Measurements from ENCODE around the gene SMARCD1.

The SMARCD1 gene

DNA sequence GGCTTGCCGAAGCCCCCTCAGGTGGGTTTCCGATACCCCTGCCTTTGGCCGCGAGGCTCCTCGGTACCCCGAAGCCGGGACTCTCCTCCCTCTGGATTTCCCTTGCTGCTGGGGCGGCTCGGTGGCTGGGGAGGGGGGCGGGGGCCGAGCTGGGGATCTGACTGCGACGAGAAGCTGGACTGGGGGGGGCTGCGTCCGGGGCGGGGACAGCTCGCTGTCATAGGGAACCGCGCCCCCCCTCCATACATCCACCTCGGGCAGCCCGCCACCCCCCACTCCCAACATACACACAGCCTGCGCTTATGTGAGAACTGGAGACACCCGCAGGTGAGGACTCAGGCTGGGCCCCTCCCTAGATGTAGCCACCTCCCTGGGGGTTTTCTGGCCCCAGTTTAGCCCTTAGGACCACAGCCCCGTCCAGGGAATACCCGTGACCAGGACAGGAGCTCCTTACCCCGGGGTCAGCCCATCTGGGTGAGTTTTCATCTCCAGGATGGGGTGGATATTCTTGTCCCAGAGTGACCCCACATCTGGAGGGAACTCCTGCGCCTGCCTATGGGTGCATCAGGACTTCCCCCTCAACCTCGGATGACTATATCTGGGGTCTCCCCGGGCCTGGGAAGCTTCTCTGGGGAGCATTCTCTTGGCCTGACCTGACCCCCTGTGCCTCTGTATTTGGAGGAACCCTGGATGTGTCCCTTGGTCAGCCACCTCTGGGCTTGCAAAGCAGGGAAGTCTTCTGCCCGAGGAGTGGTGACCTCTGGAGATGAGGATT is 27.1 kb upstream of the SMARCD1 start:
- no peak for DNase-seq

GRCh38 chr12:50058743-50059312 is 26.3 kb upstream of the SMARCD1 start:
- no peak for DNase-seq

- DNase-seq: peak; percentile 41
Observed at GRCh38 chr12:50059440-50060119, 25.6 kb upstream of the SMARCD1 start.

DNA sequence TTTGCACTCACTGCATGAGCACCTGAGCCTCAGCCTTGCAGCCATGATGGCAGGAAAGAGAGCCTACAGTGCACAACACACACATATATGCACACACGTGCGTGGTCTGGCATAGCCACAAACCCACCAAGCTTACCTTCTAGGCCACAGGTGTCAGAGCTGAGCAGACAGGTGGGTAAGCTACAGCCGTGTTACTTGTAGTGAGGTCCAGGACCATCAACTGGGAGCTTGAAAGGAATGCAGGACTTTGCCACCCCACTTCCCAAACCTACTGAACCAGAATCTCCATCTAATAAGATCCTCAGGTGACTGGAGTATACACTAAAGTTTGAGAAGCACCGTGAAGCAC is 25.0 kb upstream of the SMARCD1 start:
- no peak for DNase-seq

GRCh38 chr12:50061171-50061570 is 24.0 kb upstream of the SMARCD1 start:
- no peak for DNase-seq

- peak; percentile 52 for DNase-seq
Observed at GRCh38 chr12:50061946-50062686, 23.0 kb upstream of the SMARCD1 start.

DNA sequence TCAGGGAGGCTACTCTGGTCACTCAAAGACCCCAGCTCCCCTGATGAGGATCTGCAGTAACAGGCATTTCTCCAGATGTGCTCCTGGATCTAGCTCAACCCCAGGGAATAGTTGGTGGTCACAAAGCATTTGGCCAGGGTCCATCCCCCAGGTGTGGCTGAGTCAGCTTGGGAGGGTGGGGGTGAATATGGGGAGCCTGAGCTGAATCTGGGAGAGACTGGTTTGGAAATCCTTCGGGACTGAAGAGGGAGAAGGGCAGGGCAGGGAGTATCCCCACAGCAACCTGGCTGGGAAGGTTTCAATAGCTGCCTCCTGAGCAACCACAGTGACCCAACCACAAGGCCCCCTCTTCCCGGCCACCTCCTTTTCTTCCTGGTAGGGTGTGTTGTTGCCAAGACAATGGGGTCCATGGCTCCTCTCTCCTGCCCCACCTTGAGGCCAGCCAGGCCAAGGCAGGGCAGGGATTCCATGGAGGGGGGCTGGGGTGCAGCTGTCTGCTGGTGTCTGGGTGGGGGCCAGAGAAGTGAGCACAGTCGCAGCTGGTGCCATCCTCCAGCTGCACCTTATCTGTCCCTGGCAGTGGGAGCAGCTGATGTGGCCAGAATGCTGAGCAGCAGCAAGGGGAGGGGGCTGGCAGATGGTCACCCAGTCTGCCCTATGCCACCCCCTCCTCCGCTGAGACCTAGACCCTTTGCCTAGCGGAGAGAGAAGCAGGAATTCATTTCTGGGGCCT is 22.2 kb upstream of the SMARCD1 start:
- DNase-seq: peak; percentile 36

GRCh38 chr12:50065726-50066310 is 19.3 kb upstream of the SMARCD1 start:
- DNase-seq: peak; percentile 34

- DNase-seq: peak; percentile 92
Observed at GRCh38 chr12:50066402-50066801, 18.7 kb upstream of the SMARCD1 start.

GRCh38 chr12:50069069-50069468 is 16.1 kb upstream of the SMARCD1 start:
- DNase-seq: no peak

- no peak for DNase-seq
Observed at GRCh38 chr12:50069539-50069938, 15.6 kb upstream of the SMARCD1 start.

DNA sequence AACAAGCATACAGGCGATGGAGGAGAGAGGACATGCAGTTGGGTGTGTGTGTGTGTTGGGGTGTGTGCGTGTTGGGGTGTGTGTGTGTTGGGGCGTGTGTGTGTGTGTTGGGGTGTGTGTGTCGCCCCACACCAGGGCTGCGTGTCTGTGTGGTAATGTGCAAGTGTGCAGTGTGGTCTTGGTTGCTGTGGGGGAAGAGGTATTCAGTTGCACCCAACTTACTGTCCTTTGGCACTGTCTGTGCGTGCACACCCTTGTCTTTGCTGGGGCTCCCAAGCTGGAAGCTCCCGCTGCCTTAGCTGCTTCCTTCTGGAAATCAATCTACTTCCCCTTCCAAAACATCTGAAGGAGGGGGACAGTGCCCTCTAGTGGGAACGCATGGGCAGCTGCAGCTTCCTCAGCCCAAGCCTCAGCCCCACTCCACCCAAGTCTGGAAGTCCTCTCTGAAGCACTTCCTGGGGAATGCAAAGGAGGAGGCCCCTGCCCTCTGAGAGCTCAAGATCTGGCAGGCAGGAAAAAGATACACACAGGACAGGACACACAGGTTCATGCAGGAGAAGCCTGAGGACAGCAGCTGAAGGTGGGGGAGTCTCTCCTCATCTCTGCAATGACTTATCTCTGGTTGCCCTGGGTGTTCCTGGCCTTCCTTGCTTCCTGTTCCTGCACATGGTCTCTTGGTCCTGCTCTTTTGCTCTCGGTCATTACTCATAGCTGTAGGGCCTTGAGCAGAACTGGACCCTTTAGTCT is 14.7 kb upstream of the SMARCD1 start:
- peak; percentile 78 for DNase-seq

DNA sequence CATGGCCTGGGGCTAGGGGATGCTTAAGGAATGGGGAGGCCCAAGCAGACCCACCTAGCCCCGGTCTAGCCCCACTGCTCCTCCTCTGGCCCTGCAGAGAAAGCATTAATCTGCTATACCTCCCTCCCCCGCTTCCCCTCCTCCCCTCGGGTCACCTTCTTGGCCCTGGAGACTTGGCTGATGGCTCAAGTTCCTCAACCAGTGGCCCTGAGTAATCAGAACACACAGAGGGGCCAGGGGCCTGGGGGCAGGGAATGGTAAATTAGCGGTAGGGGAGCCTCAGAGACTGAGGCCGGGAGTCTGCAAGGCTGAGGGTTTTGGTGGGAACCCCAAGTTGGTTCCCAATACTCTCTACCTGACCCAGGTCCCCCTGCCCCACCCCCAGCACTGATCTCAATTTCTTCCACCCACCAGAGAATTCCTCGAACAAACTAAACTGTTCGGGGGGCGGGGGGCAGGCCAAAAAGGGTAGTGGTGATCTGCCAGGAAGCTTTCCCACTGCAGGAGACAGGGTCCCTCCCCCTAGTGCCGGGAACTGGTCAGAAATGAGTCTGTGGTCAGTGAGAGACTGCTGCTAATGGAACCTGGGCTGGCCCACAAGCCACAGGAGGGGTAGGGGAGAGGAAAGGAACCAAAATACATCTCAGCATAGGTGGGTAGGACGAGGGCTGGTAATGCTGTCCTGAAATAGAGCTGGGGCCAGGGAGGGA is 12.8 kb upstream of the SMARCD1 start:
- DNase-seq: no peak

DNA sequence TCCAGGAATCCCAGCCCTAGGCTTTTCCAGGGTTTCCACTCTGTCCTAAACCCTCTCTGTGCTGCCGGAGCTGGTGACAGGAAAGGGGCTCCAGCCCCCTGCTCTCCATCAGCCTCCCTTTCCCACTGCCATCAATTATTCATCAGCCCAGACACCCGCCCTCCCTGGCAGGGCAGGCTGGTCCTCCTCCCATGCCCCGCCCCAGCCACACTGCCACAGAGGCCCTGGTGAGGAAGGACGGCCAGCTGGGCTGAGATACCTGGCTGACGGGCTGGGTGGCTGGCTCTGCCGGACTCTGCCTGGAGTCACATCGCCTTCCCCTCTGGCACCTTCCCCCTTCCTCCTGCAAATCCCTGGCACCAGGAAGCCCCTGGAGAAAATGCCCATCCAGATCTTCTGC is 11.9 kb upstream of the SMARCD1 start:
- DNase-seq: no peak

DNA sequence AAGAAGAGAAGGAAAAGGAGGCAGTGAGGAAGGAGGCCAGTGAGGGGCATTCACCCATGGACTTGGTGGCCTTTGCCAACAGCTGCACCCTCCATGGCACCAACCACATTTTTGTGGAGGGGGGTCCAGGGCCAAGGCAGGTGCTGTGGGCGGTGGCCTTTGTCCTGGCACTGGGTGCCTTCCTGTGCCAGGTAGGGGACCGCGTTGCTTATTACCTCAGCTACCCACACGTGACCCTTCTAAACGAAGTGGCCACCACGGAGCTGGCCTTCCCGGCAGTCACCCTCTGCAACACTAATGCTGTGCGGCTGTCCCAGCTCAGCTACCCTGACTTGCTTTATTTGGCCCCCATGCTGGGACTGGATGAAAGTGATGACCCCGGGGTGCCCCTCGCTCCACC is 11.4 kb upstream of the SMARCD1 start:
- no peak for DNase-seq

DNA sequence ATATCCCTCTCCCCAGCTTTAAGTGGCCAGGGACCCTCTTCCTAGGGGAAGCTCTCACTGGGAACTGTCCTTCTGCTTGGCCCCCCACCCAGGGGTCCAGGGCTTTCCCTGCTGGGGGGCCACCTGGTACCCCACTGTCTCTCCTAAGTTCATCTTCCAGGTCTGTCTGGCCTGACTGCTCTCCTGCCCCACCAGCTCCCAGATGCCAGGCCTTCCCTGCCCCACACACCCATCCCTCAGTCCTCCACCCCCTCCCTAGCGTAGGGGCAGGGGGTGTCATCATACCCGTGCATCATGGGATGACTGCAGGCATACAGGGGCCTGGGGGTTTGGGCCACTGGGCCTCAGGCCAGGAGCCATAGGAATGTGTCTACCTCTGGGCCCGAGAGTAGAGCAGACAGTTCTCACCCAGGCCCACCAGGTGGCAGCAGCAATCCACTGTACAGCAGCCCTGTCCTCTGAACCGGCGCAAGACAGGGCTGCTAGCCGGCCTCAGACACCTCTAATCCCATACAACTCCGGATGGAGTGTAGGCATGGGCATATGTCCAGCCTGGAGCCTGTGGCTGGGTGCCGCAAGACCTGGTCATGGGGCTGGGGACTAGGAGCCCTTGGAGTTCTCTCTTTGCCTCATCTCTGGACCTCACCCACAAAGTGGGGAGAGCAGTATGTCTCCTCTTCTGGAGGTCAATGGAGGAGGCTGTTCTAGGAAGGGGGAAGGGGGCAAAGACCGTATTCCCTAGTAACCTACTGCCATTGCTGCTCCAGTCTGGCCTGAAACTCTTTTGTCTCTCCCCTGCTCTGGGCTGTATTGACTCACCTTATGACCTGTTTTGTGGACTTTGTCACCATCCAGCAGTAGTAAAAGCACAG is 10.0 kb upstream of the SMARCD1 start:
- peak; percentile 77 for DNase-seq

GRCh38 chr12:50075808-50076170 is 9.4 kb upstream of the SMARCD1 start:
- DNase-seq: no peak

GRCh38 chr12:50077099-50077498 is 8.0 kb upstream of the SMARCD1 start:
- no peak for DNase-seq

GRCh38 chr12:50078281-50078680 is 6.9 kb upstream of the SMARCD1 start:
- DNase-seq: no peak

GRCh38 chr12:50079771-50080170 is 5.4 kb upstream of the SMARCD1 start:
- no peak for DNase-seq

Measured in fibroblast of skin of right biceps (primary cell).